Measurements from ENCODE around the gene GXYLT2. TPM values are rescaled to one million over a fixed set of nuclear protein-coding genes. Genes with fewer than 3 reads are reported as not detected.
"Not testable (repeated sequence)": the region's sequence is repeated elsewhere in the genome, so short reads cannot be mapped to it uniquely, and the experiment has no call there.

The GXYLT2 gene
- total RNA-seq, 6 donors from 2014 or later: 3.3 to 10.0 (median 5.9) TPM

GRCh38 chr3:72912532-72912931 lies 24.7 kb downstream of the GXYLT2 start:
- no peaks in the 10 kb centered on the region for H3K9me3 ChIP-seq
- no peak overlapping the region for H3K27ac ChIP-seq
- ATAC-seq (ENCODE audit: low FRiP score in 2 of 2): peak in 1 of 2 donors; percentile 51
- 60 to 79% methylated on average over 2 of the region's 2 CpGs for WGBS, 2 donors
- no peak for DNase-seq
- H3K27me3 ChIP-seq: no peaks in the 10 kb centered on the region
- TF ChIP-seq CTCF (IDR thresholded peaks at IDR 0.05) (no peak), EP300 (IDR thresholded peaks at IDR 0.05) (no peak), POLR2AphosphoS5 (IDR thresholded peaks at IDR 0.05) (no peak), POLR2A (IDR thresholded peaks at IDR 0.05) (no peak)
- no peaks in the 10 kb centered on the region for H3K36me3 ChIP-seq
- H3K4me1 ChIP-seq: peaks cover 0 to 4% (median 0%) of the 10 kb centered on the region in 4 donors
- H3K4me3 ChIP-seq: no peak overlapping the region

- H3K4me1 ChIP-seq: no peaks in the 10 kb centered on the region
- H3K27me3 ChIP-seq: no peaks in the 10 kb centered on the region
- no peak for ATAC-seq (ENCODE audit: low FRiP score in 2 of 2)
- H3K9me3 ChIP-seq: no peaks in the 10 kb centered on the region
- H3K27ac ChIP-seq: no peak overlapping the region
- WGBS, 2 donors: 95 to 96% methylated on average over 12 to 14 of the region's 14 CpGs
- DNase-seq: peak in 1 of 2 donors; percentile 27
- H3K36me3 ChIP-seq: no peaks in the 10 kb centered on the region
- no peak for TF ChIP-seq POLR2AphosphoS5 (IDR thresholded peaks at IDR 0.05)
- no peak for TF ChIP-seq POLR2A (IDR thresholded peaks at IDR 0.05)
- no peak overlapping the region for H3K4me3 ChIP-seq
These were observed 26.5 kb downstream of the GXYLT2 start for GRCh38 chr3:72914383-72914782.

GRCh38 chr3:72916250-72916649 lies 28.4 kb downstream of the GXYLT2 start:
- Histone ChIP-seq H3K36me3 (no peaks in the 10 kb centered on the region), H3K27ac (no peak overlapping the region), H3K4me1 (no peaks in the 10 kb centered on the region), H3K9me3 (no peaks in the 10 kb centered on the region), H3K27me3 (no peaks in the 10 kb centered on the region), H3K4me3 (no peak overlapping the region)
- DNase-seq (no peak), ATAC-seq (ENCODE audit: low FRiP score in 2 of 2) (no peak)
- WGBS, 2 donors: 90 to 97% methylated on average over 2 of the region's 2 CpGs
- no peak for TF ChIP-seq POLR2AphosphoS5 (IDR thresholded peaks at IDR 0.05)
- TF ChIP-seq POLR2A (IDR thresholded peaks at IDR 0.05): no peak
- TF ChIP-seq EP300 (IDR thresholded peaks at IDR 0.05): no peak
- no peak for TF ChIP-seq CTCF (IDR thresholded peaks at IDR 0.05)

GRCh38 chr3:72919520-72919919 lies 31.7 kb downstream of the GXYLT2 start:
- DNase-seq (no peak), ATAC-seq (ENCODE audit: low FRiP score in 2 of 2) (no peak)
- no peaks in the 10 kb centered on the region for H3K9me3 ChIP-seq
- no peaks in the 10 kb centered on the region for H3K36me3 ChIP-seq
- no peak overlapping the region for H3K4me3 ChIP-seq
- no peaks in the 10 kb centered on the region for H3K4me1 ChIP-seq
- 97% methylated on average over 8 of the region's 8 CpGs for WGBS, 2 donors
- no peaks in the 10 kb centered on the region for H3K27me3 ChIP-seq
- TF ChIP-seq EP300 (IDR thresholded peaks at IDR 0.05) (no peak), CTCF (IDR thresholded peaks at IDR 0.05) (no peak), POLR2AphosphoS5 (IDR thresholded peaks at IDR 0.05) (no peak), POLR2A (IDR thresholded peaks at IDR 0.05) (no peak)
- H3K27ac ChIP-seq: no peak overlapping the region

- no peaks in the 10 kb centered on the region for H3K4me1 ChIP-seq
- H3K9me3 ChIP-seq: no peaks in the 10 kb centered on the region
- DNase-seq: no peak
- no peaks in the 10 kb centered on the region for H3K36me3 ChIP-seq
- no peak for ATAC-seq (ENCODE audit: low FRiP score in 2 of 2)
- no peak overlapping the region for H3K4me3 ChIP-seq
- H3K27ac ChIP-seq: no peak overlapping the region
- TF ChIP-seq POLR2AphosphoS5 (IDR thresholded peaks at IDR 0.05) (no peak), CTCF (IDR thresholded peaks at IDR 0.05) (no peak), EP300 (IDR thresholded peaks at IDR 0.05) (no peak), POLR2A (IDR thresholded peaks at IDR 0.05) (no peak)
- H3K27me3 ChIP-seq: no peaks in the 10 kb centered on the region
- WGBS, 2 donors: 88 to 89% methylated on average over 3 of the region's 3 CpGs
These were observed 36.2 kb downstream of the GXYLT2 start for GRCh38 chr3:72924055-72924454.

GRCh38 chr3:72928781-72929735 lies 41.2 kb downstream of the GXYLT2 start:
- not testable (repeated sequence) for H3K27ac ChIP-seq; H3K27me3 ChIP-seq; H3K4me1 ChIP-seq; ATAC-seq (ENCODE audit: low FRiP score in 2 of 2); H3K4me3 ChIP-seq; H3K36me3 ChIP-seq; H3K9me3 ChIP-seq
- peak in 1 of 2 donors; percentile 79 for DNase-seq
- 84 to 87% methylated on average over 50 to 51 of the region's 51 CpGs for WGBS, 2 donors
